Effector CD4-positive, alpha-beta T cell (primary cell): ENCODE data around the gene MAGED4B. TPM values are rescaled to one million over a fixed set of nuclear protein-coding genes. Genes with fewer than 3 reads are reported as not detected.
"Not testable (repeated sequence)": the region's sequence is repeated elsewhere in the genome, so short reads cannot be mapped to it uniquely, and the experiment has no call there.

Source experiments
- DNase-seq: peaks from one replicate; pipeline ENCODE4 v3.0.0-alpha.2; 2020
- total RNA-seq: gene quantifications from one replicate; lab custom pipeline; 2026; lab: John Stamatoyannopoulos, UW

Gene MAGED4B, protein sequence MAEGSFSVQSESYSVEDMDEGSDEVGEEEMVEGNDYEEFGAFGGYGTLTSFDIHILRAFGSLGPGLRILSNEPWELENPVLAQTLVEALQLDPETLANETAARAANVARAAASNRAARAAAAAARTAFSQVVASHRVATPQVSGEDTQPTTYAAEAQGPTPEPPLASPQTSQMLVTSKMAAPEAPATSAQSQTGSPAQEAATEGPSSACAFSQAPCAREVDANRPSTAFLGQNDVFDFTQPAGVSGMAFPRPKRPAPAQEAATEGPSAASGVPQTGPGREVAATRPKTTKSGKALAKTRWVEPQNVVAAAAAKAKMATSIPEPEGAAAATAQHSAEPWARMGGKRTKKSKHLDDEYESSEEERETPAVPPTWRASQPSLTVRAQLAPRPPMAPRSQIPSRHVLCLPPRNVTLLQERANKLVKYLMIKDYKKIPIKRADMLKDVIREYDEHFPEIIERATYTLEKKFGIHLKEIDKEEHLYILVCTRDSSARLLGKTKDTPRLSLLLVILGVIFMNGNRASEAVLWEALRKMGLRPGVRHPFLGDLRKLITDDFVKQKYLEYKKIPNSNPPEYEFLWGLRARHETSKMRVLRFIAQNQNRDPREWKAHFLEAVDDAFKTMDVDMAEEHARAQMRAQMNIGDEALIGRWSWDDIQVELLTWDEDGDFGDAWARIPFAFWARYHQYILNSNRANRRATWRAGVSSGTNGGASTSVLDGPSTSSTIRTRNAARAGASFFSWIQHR
- total RNA-seq = not detected

DNA sequence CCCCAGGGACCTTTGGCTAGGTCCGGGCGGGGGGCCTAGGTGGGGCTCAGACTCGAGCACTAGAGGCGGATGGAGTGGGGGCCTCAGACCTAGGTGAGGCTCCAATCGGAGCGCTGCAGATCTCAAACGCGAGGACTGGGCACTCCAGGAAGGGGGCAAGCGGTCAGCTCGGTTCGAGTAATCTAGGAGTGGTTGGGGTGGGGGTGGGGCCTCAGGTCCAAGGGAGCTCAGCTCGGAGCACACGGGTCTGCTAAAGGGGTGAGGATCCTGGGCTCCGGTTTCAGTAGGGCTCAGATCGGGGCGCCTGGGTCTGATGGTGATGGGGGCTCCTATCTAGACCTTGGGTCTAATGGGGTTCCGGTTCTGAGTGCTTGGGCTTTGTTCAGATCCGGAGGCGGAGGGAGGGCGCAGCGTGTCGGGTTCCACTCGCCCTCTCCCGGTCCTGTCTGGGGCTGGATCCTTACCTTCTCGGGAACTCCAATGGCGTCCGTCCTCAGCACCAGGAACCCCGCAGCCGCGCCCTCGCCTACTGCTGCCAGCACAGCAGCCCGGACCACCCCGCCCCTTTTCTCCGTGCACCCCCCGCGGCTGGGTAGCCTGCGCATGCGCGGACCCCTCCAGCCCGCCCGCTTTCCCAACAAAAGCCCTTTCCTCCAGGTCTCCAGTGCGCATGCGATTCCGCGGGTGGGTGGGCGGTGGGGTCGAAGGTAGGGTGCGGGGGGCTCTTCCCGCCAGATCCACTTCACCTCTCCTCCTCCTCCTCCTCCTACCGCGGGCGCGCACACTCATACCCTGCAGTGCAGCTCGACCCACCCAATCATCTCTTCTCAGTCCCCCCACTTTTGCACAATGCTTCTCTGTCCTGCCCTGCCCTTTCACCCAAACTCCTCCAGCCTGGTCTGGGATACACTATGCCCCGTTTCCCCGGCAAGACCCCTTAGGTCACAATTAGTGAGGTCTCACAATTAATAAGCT is at the start of gene MAGED4B:
MAGED4B (minus strand) TSS at position 518 of the 975 bp plus-strand sequence. CDS start 1,011 bp downstream, outside the sequence.
- DNase-seq = not testable (repeated sequence)

- DNase-seq = no peak
Observed at GRCh38 chrX:52118262-52118661, 49.3 kb upstream of the MAGED4B start.

DNA sequence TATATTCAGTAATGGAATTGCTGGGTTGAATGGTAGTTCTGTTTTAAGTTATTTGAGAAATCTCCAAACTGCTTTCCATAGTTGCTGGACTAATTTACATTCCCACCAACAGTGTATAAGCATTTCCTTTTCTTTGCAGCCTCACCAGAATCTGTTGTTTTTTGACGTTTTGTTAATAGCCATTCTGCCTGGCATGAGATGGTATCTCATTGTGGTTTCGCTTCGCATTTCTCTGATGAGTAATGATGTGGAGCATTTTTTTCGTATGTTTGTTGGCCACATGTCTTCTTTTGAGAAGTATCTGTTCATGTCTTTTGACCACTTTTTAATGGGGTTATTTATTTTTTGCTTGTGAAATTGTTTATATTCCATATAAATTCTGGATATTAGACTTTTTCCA is 13.6 kb upstream of the MAGED4B start:
- no peak for DNase-seq

- DNase-seq = no peak
Observed at GRCh38 chrX:52078131-52078530, 9.1 kb upstream of the MAGED4B start.

GRCh38 chrX:52042288-52042687 is 26.7 kb downstream of the MAGED4B start:
- not testable (repeated sequence) for DNase-seq

GRCh38 chrX:52034211-52034610 is 34.8 kb downstream of the MAGED4B start:
- DNase-seq = no peak

DNA sequence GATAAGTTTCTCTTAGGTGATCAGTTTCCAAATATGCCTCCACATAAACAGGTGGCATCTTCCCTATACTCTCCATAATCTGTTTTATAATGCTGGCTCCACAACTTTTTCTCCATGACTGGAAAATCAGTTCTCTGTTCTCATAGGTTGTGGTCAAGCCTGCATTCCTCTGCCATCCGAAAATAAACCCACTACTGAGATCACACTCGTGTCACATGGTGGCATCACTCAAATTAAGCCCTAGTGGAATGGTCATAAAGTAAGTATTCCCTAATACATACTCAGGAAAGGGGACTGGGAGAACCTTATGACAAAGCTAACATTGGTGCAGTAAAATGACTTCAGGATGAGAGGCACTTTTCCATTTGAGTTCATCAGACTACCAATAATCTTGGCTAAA is 37.6 kb downstream of the MAGED4B start:
- DNase-seq = no peak

DNA sequence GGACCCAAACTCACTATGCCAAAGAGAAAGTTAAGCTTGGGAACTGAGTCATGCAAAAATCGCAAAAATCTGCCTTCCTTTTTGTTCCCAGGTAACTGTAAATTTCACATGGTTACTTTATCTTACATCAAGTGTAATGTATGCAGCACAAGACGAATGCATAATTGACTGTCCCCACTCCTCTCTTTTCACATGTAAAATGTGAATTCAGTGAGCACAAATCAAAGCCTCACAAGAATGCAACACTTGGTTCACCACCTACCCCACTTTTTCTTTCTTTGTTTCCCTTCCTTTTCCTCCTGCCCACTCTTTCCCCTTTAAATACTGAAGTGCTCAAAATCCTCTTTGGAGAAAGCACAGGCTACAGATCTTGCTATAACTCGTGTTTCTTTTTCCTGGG is 53.2 kb downstream of the MAGED4B start:
- no peak for DNase-seq
